A673 (cell line): ENCODE data around the gene GP5. TPM values are rescaled to one million over a fixed set of nuclear protein-coding genes. Genes with fewer than 3 reads are reported as not detected.
A peak's percentile ranks its signal among the peaks of the same experiment; 100 is the strongest.

Source experiments
- Bru-seq: library from RNA; stranded (reverse); fragments of 400-500 nt; gene quantifications from one replicate; lab custom pipeline; 2021; lab: Mats Ljungman, UMichigan
- BruChase-seq, 2 experiments: library from RNA; stranded (reverse); fragments of 400-500 nt; gene quantifications; one replicate each; lab custom pipeline; 2021; lab: Mats Ljungman, UMichigan
- BruUV-seq: library from RNA; stranded (reverse); fragments of 400-500 nt; replicated peaks from 2 replicates; lab custom pipeline; 2021; lab: Mats Ljungman, UMichigan
- CTCF ChIA-PET: fragments of 300-600 bp; sonication (Branson Sonifier 250); formaldehyde crosslinking; loops from one replicate; lab custom pipeline; 2022; ENCODE audit warnings: antibody characterized with exemption; lab: Charles Lee
- POLR2A ChIA-PET: fragments of 300-600 bp; sonication (Branson Sonifier 250); formaldehyde crosslinking; loops from one replicate; lab custom pipeline; 2022; ENCODE audit warnings: antibody characterized with exemption; ENCODE audit not compliant: low non-redundant PET; lab: Charles Lee
- DNase-seq: peaks from one replicate; pipeline ENCODE4 v3.0.0-alpha.2; 2015; ENCODE audit warnings: low spot score
- H3K27ac ChIP-seq: fragments of 200-600 bp; sonication (generic); 2 replicates; pipeline ENCODE4 v1.5.1; 2016; ENCODE audit warnings: mixed run types, low read depth, mild to moderate bottlenecking, mixed read lengths, antibody characterized with exemption, low read length; ENCODE audit not compliant: poor library complexity, severe bottlenecking
- H3K27me3 ChIP-seq: fragments of 200-600 bp; sonication (generic); replicated peaks from 2 replicates; pipeline ENCODE4 v1.6.1; 2017; ENCODE audit warnings: mixed run types, low read depth, mild to moderate bottlenecking, mixed read lengths, antibody characterized with exemption, low read length; ENCODE audit not compliant: insufficient read depth, poor library complexity
- H3K36me3 ChIP-seq: fragments of 200-600 bp; sonication (generic); 2 replicates; pipeline ENCODE4 v1.6.1; 2016; ENCODE audit warnings: mixed run types, mild to moderate bottlenecking, mixed read lengths, antibody characterized with exemption, low read length; ENCODE audit not compliant: insufficient read depth, poor library complexity, severe bottlenecking
- H3K4me1 ChIP-seq: fragments of 200-600 bp; sonication (generic); 2 replicates; pipeline ENCODE4 v1.6.1; 2017; ENCODE audit warnings: mixed run types, mild to moderate bottlenecking, mixed read lengths, antibody characterized with exemption, low read length; ENCODE audit not compliant: insufficient read depth, poor library complexity, severe bottlenecking
- H3K4me3 ChIP-seq: fragments of 200-600 bp; sonication (generic); 2 replicates; pipeline ENCODE4 v1.5.1; 2016; ENCODE audit warnings: low read depth, mixed run types, mild to moderate bottlenecking, mixed read lengths, low read length; ENCODE audit not compliant: poor library complexity, severe bottlenecking
- H3K9me3 ChIP-seq: fragments of 200-600 bp; sonication (generic); 2 replicates; pipeline ENCODE4 v1.6.1; 2016; ENCODE audit warnings: mixed run types, low read depth, mild to moderate bottlenecking, mixed read lengths, antibody characterized with exemption, low read length; ENCODE audit not compliant: poor library complexity, severe bottlenecking
- EZH2 ChIP-seq: fragments of 200-600 bp; sonication (generic); IDR thresholded peaks from 2 replicates; pipeline ENCODE4 v1.6.1; 2017; ENCODE audit warnings: borderline replicate concordance, low read depth, mild to moderate bottlenecking, mixed read lengths, antibody characterized with exemption, low read length; ENCODE audit not compliant: poor library complexity, severe bottlenecking
- intact Hi-C: fragments of 100-400 bp; cut with micrococcal nuclease; formaldehyde crosslinking; loops from one replicate; pipeline ENCODE4 v1.10.0; 2022; ENCODE audit not compliant: unreplicated experiment
- long read RNA-seq: library from polyadenylated mRNA; stranded (forward); transcript quantifications from one replicate; pipeline ENCODE4 v2.0.0, GENCODE V29; 2022
- total RNA-seq: library from RNA; stranded (reverse); gene quantifications from 2 replicates; pipeline ENCODE4 v1.2.3, GENCODE V29; 2021
- TF ChIP-seq, protein P1 (sequence below): fragments of 300-800, 200-600 bp; sonication (generic); conservative IDR thresholded peaks from 2 replicates; pipeline ENCODE4 v1.5.1; 2017; ENCODE audit warnings: low read depth, mild to moderate bottlenecking, antibody characterized with exemption, low read length, moderate library complexity, mixed read lengths

GP5 gene, protein sequence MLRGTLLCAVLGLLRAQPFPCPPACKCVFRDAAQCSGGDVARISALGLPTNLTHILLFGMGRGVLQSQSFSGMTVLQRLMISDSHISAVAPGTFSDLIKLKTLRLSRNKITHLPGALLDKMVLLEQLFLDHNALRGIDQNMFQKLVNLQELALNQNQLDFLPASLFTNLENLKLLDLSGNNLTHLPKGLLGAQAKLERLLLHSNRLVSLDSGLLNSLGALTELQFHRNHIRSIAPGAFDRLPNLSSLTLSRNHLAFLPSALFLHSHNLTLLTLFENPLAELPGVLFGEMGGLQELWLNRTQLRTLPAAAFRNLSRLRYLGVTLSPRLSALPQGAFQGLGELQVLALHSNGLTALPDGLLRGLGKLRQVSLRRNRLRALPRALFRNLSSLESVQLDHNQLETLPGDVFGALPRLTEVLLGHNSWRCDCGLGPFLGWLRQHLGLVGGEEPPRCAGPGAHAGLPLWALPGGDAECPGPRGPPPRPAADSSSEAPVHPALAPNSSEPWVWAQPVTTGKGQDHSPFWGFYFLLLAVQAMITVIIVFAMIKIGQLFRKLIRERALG
- total RNA-seq (0.09 and 0.11 TPM in 2 replicates), Bru-seq, nascent RNA (percentile 27 among the genes with signal in this experiment), BruChase-seq, experiment 1, labeled RNA remaining after a 2-hour chase (percentile 21 among the genes with signal in this experiment), BruChase-seq, experiment 2, labeled RNA remaining after a 6-hour chase (percentile 23 among the genes with signal in this experiment)
- long read RNA-seq = 0 reads

DNA sequence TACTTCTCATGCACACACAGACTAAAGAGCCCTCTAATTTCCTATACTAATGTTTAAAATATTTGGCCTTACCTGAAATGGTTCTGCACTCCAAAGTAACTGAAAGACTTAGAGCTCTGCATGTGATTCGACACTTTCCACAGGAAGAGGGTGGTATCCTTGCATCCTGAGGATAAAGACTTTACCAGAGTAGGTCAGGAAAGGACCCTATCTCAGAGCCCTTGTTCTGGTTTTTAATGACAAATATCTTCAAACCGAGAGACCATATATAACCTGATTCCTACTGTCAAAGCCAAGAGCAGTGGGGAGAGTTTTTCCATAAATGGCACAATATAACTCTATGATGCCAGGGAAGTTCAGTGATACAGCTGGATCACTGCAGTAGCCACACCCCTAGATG lies at the start of gene GP5:
GP5 (minus strand) TSS at position 101 of the 400 bp plus-strand sequence. CDS start 984 bp downstream, outside the sequence.
- Histone ChIP-seq H3K36me3 (peaks cover 11% of the 10 kb centered on the region), H3K27me3 (no peaks in the 10 kb centered on the region), H3K27ac (no peak within 1 kb of the TSS), H3K4me3 (no peak within 1 kb of the TSS), H3K4me1 (peaks cover 18% of the 10 kb centered on the region), H3K9me3 (no peaks in the 10 kb centered on the region)
- ChIA-PET POLR2A (interaction anchor here (0.6 kb wide), 1 partner anchor 211 kb away, joined by 3 read pairs; no protein-coding TSS in a partner anchor), CTCF (no interaction called here)
- intact Hi-C loops = no loop called here
- no peak for TF ChIP-seq EZH2
- TF ChIP-seq, protein P1, sequence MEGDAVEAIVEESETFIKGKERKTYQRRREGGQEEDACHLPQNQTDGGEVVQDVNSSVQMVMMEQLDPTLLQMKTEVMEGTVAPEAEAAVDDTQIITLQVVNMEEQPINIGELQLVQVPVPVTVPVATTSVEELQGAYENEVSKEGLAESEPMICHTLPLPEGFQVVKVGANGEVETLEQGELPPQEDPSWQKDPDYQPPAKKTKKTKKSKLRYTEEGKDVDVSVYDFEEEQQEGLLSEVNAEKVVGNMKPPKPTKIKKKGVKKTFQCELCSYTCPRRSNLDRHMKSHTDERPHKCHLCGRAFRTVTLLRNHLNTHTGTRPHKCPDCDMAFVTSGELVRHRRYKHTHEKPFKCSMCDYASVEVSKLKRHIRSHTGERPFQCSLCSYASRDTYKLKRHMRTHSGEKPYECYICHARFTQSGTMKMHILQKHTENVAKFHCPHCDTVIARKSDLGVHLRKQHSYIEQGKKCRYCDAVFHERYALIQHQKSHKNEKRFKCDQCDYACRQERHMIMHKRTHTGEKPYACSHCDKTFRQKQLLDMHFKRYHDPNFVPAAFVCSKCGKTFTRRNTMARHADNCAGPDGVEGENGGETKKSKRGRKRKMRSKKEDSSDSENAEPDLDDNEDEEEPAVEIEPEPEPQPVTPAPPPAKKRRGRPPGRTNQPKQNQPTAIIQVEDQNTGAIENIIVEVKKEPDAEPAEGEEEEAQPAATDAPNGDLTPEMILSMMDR = no peak
- DNase-seq = no peak
- BruUV-seq = no TSS peak

DNA sequence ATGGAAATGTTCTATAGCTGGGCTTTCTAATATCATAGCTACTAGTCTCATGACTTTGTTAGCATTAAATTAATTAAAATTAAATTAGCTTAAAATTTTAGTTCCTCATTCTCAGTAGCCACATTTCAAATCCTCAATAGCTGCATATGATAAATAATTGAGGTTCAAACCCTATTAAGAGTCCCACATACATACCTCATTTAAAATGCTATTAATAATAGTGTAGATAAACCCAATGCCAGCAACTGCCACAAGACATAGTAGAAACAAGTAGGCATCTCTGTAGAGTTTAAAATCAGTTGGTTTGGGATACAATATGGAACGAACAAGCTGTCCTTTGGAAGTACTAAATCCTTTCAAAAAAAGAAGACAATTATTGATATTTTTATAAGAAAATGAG lies 48.6 kb upstream of the GP5 start:
- DNase-seq = no peak
- Histone ChIP-seq H3K36me3 (peaks cover 67% of the 10 kb centered on the region), H3K4me1 (no peaks in the 10 kb centered on the region), H3K27ac (no peak overlapping the region), H3K27me3 (no peaks in the 10 kb centered on the region), H3K4me3 (no peak overlapping the region), H3K9me3 (no peaks in the 10 kb centered on the region)
- no TSS peak for BruUV-seq
- TF ChIP-seq, protein P1 = no peak
- TF ChIP-seq EZH2 = no peak
- intact Hi-C loops = no loop called here
- CTCF ChIA-PET = no interaction called here
- POLR2A ChIA-PET = no interaction called here

DNA sequence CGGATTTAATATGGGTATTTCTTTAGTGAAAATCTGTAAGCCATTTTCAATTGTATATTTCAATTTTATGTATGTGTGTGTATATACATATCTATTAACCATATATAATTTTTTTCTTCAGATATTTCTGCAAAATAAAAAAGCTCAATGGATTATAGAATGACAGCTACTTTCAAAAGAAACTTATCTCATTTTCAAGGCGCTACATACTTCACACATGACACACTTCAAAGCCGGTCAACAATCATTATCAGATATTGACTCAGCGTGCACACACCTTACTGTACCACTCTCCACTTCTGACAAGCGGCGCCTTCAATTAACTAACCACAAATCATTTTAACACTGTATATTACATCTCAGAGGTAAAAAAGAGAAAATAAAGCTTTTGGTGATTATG lies 48.1 kb upstream of the GP5 start:
- Histone ChIP-seq H3K27me3 (no peaks in the 10 kb centered on the region), H3K9me3 (no peaks in the 10 kb centered on the region), H3K4me1 (no peaks in the 10 kb centered on the region), H3K36me3 (peaks cover 65% of the 10 kb centered on the region), H3K4me3 (no peak overlapping the region), H3K27ac (no peak overlapping the region)
- DNase-seq = no peak
- CTCF ChIA-PET = no interaction called here
- intact Hi-C loops = no loop called here
- BruUV-seq = no TSS peak
- TF ChIP-seq, protein P1 = no peak
- TF ChIP-seq EZH2 = no peak
- POLR2A ChIA-PET = no interaction called here
